ENCODE results near the gene TCAP. TPM values are rescaled to one million over a fixed set of nuclear protein-coding genes. Genes with fewer than 3 reads are reported as not detected.

TCAP gene
- total RNA-seq, 1 donor from 2014 or later = 0.64 TPM

DNA sequence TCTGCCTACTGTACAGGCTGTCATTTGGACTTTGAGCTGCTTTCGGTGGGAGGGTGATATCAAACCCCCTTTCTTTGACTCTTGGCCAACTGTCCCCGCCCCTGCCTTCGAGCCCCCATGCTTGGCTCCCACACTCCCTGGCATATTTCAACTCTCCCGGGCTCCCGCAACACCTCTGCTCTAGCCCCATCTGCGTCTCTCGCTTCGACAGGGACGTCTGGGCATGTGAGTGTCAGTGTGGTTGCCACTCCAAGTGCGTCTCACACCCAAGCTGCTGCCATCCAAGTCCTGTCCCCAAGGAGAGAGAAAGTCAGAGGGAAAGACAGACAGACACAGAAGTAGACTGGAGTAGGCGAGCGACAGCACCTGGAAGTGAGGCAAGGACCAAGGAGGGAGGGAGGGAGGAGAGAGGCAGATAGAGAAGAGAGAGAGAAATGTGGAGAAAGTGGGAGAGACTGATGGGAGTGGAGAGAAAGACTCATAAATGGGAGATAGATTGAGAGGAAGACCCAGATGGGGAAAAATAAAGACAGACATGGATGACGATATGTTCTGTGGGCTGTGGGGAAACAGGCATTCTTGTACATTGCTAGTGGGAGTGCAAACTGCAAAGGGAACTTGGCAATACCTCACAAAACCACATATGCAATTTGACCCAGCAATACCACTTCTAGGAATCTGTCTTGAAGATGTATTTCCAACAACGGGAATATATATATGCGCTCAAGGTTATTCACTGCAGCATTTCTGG is 16.4 kb upstream of the TCAP start:
- DNase-seq (ENCODE audit: low spot score) = no peak

DNA sequence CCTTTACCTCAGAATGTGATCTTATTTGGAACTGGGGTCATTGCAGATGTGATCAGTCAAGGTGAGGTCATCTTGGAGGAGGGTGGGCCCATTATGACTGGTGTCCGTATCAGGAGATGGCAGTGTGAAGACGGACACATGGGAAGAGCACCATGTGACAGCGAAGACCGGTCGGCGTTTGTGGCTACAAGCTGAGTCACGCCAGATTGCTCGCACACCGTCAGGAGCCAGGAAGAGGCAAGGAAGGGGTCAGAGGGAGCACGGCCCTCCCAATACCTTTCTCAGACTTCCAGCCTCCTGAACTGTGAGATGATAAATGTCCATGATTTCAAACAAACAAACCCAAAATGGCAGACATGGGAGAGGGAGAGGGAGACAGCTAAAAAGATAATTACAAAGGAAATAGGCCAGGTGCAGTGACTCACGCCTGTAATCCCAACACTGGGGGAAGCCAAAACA is 15.0 kb upstream of the TCAP start:
- no peak for DNase-seq (ENCODE audit: low spot score)

DNA sequence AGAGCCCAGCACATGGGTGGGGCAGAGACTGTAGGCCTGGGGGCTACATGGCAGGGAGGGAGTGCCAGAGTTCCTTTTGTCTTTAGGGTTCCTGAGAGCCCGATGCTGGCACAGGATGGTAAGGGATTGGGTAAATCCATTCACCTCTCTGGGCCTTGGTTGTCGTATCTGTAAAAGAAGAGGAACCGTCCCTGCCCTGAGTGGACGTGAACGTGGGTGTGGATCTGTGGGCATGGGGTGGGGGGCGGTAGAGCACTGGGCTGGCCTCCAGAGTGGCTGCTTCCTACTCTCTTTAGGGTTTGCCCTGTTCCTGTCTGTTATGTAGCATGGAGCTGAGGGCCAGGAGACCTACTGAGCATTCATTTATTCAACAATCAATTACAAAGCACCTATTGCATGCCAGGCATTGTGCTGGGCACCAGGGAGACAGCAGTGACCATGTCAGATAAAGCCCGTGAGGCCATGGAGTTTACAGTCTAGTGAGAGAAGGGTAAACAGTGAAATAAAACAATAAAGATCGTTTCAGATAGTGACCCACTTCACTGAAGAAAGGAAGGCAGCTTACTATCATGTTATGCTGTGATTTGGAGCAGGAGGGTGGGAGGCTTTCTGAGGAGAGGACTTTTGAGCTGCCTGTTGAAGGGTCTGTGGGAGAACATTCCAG is 13.1 kb upstream of the TCAP start:
- no peak for DNase-seq (ENCODE audit: low spot score)

DNA sequence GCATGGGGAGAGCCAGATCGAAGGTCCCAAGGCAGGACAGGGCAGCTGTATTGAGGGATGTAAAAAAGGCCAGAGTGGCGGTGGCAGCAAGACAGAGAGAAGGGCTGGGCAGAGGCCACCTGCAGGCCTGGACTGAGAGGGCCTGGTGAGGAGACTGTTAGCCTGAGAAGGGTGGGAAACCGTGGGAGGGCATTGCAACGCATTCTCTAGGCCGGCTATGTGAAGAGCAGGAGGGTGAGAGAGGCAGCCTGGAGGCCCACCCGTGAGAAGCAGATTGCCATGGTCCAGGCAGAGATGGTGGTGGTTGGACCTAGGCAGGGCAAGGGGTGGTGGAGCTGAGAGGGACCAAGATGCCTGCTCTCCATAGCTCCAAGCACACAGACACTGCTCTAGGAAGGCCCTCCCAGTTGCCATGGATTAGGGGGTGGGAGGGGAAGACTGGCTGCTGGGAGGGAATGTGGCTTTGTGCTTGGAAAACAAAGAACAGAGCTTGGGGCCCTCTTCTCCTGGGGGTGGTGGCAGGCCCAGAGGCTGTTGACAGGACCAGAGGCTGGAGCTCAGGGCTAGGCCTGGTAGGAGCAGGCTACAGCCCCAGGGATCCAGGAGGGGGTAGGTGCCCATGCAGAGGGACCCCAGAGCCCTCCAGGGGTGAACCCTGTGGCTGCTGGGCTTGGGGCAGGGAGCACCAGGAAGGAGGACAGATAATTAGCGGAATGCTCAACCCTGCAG is 12.4 kb upstream of the TCAP start:
- no peak for DNase-seq (ENCODE audit: low spot score)

DNA sequence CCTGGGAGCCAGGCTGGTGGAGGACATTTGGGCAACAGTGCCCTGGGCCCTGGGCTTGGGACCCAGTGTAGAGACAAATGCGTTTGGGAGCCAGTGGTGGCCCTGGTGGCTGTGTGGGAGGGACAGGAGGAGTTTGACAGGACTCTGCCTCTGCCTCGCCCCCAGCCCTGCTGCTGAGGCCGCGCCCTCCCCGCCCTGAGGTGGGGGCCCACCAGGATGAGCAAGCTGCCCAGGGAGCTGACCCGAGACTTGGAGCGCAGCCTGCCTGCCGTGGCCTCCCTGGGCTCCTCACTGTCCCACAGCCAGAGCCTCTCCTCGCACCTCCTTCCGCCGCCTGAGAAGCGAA is 11.9 kb upstream of the TCAP start:
- DNase-seq (ENCODE audit: low spot score) = no peak

DNA sequence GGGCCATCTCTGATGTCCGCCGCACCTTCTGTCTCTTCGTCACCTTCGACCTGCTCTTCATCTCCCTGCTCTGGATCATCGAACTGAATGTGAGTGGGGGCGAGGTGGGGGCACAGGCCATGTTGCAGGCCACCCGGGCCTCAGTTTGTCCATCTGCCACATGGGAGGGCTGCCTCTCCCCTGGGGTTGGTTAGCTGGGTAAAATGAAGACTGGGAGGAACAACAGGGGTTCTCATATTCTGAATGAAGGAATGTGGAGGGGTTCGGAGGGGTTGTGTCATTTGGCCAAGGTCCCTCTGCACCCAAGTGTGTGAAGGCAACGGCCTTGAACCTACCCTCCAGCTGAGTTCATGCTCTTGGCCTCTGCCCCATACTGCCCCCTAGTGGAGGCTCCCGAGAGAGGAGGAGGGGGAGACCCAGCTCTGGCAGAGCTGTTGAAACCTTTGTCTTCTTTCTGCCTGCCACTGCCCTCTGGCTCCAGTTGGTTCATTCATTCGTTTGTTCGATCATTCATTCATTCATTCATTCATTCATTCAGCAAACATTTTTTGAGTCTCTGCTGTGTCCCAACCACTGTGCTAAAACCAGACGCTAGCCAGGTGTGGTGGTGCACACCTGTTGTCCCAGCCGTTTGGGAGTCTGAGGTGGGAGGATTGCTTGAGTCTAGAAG is 11.4 kb upstream of the TCAP start:
- no peak for DNase-seq (ENCODE audit: low spot score)

DNA sequence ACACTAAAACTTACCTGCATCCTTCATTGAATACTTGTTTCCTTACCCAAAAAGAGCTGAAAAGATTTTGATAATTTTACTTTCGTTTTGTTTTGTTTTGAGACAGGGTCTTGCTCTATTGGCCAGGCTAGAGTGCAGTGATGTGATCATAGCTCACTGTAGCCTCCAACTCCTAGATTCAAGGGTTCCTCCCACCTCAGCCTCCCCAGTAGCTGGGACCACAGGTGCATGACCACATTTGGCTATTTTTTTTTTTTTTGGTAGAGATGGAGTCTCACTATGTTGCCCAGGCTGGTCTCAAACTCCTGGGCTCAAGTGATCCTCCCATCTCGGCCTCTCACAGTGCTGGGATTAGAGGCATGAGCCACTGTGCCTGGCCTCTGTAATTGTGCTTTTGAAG is 10.0 kb upstream of the TCAP start:
- DNase-seq (ENCODE audit: low spot score) = no peak

DNA sequence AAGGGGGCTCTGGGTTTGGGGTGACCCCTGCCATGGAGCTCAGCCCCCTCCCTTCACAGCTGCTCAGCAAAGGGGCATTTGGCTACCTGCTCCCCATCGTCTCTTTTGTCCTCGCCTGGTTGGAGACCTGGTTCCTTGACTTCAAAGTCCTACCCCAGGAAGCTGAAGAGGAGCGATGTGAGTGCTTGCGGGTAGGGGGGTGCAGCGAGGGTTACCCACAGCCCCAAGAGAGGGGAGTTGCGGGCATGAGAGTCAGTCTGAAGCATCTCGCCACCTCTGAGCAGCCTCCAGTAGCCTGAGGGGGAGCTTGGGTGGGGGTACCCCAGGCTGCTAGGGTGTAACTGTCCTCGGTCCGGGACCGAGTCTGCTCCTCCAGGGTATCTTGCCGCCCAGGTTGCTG is 6.8 kb upstream of the TCAP start:
- DNase-seq (ENCODE audit: low spot score) = no peak

DNA sequence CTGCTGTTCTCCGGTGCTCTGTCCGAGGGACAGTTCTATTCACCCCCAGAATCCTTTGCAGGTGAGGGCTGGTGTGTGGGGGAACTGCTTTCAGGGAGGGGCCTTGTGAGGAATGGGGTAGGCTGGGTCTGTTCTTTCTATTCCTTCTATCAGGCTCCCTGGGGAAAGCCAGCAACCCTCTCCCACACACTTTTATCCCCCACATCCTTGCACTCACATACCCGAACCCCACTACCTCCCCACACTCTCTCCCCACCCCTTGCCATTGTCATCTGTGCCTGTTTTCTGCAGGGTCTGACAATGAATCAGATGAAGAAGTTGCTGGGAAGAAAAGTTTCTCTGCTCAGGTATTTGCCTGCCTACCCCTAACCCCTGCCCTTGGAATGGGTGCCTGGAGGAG is 6.4 kb upstream of the TCAP start:
- DNase-seq (ENCODE audit: low spot score) = no peak

DNA sequence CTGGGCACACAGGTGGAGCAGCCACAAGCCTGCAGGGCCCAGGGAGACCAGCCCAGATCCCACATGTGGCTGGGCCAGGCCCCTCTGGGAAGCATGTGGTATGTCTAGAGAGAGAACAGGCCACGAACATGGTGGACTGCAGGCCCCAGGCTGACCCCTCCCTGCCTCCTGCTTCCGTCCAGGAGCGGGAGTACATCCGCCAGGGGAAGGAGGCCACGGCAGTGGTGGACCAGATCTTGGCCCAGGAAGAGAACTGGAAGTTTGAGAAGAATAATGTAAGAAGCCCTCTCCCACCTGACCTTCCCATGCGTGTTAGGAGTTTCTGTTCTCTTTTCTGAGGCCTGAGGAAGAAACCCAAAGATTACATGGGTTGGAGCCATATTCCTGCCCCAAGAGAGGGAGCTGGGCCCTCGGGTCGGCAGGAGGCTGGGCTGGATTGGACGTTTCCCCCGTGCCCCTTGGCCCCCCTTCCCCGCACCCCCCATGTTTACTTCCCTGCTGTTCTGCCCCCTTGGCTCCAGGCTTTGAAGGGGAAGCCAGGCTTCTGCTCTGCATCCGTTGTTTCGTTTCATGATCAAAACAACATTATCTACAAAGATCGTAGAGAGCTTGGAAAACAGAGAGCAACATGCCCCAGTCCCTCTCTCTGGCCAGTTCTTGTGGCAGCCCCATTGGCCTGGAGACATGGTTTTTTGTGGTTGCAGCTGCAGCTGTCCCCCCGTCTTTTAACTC is 5.7 kb upstream of the TCAP start:
- DNase-seq (ENCODE audit: low spot score) = no peak

DNA sequence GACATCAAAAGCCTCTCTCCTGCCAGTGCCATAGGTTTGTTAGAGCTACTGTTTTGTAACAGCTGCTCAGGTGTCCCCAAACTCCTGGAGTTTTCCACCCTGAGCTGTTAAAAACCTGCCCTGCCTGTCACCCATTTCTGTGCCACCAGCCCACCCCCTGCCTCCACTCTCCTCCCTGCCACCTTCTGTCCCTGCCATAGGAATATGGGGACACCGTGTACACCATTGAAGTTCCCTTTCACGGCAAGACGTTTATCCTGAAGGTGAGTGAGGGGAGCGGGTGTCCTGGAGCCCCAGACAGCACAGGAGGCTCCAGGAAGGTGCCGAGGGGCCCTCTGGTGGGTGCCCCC is 5.2 kb upstream of the TCAP start:
- no peak for DNase-seq (ENCODE audit: low spot score)

DNA sequence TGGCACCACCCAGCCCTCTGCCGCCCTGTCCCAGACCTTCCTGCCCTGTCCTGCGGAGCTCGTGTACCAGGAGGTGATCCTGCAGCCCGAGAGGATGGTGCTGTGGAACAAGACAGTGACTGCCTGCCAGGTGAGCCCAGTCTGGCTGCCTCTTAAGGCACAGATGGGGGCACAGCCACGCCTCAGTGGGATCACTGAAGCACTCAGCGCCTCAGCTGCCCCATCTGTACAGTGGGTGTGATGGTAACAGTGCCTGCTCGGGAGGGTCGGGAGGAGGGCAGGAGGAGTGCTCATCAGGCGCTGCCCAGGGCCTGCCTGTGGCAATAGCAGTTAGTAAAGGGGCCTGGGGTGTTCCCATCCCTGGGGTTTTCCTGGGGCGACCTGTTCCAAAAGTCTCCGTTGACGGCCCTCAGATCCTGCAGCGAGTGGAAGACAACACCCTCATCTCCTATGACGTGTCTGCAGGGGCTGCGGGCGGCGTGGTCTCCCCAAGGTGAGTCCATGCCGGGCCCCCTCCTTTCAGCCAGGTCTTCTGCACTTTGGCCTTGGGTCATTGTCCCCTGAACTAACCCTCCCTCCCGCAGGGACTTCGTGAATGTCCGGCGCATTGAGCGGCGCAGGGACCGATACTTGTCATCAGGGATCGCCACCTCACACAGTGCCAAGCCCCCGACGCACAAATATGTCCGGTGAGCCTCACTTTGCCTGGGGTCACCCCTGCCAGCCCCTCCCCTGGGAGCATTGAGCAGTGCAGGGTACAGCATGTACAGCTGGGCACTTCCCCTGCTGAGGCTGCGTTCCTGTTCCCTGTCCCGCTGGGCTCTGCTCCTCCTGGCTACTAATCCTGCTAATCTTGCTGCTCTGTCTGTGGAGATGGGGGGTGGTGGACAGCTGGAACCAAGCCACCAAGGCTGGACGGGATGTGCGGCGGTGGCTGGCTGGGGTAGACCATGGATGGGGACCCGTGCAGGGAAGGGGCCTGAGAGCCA is 4.5 kb upstream of the TCAP start:
- DNase-seq (ENCODE audit: low spot score) = no peak

DNA sequence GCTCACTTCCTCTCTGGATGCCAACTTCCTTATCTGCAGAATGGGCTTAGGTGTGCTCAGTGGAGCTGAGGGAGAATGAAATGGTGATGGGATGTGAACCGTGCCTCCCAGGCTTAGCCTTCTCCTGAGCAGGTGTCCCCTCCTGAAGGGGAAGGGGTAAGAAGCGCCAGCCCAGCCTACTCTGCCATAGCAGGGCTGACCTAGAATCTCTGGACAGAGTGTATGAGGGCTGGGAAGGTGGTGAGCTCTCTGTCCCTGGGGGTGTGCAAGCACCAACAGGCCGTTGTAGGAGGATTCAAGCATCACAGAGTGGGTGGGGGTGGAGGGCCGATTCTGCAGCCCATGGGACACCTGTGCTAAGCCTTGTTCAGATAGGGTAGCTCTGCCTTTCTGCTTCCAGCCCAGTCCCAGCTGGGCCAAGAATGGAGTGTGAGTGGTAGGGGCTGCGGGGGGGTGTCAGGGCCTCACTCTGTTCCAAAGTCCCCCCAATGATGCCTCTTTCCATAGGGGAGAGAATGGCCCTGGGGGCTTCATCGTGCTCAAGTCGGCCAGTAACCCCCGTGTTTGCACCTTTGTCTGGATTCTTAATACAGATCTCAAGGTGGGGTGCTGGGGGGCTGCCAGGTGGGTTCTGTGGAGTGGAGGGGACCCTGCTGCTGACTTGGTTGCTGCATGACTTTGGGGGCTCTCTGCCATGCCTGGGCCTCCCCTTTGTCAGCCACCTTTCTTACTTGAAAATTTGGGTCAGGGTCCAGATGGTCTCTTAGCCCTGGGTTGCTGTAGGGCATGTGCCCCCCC is 3.2 kb upstream of the TCAP start:
- no peak for DNase-seq (ENCODE audit: low spot score)

DNA sequence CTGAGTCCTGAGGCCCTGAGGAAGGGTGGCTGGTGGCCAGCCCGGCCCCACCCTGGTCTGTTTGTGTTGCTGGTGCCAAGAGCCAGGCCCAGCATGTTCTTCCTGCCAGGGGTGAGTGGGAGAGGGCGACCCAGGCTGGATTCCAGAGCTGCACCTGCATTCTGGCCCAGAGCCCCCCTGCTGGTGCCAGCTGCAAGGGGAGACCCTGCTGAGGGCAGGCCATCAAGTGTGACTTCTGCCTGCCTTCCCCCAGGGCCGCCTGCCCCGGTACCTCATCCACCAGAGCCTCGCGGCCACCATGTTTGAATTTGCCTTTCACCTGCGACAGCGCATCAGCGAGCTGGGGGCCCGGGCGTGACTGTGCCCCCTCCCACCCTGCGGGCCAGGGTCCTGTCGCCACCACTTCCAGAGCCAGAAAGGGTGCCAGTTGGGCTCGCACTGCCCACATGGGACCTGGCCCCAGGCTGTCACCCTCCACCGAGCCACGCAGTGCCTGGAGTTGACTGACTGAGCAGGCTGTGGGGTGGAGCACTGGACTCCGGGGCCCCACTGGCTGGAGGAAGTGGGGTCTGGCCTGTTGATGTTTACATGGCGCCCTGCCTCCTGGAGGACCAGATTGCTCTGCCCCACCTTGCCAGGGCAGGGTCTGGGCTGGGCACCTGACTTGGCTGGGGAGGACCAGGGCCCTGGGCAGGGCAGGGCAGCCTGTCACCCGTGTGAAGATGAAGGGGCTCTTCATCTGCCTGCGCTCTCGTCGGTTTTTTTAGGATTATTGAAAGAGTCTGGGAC is 2.4 kb upstream of the TCAP start:
- no peak for DNase-seq (ENCODE audit: low spot score)

DNA sequence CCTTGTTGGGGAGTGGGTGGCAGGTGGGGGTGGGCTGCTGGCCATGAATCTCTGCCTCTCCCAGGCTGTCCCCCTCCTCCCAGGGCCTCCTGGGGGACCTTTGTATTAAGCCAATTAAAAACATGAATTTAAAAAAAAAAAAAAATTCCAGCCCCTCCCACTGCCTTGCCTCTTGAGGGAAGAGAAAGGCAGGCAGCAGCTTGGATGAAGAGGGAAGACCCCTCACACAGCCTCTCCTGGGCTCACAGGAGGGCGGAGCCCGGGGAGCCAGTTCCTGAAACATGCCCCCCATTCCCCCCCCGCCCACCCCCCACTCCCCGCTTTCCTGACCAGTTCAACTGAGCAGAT is 1.8 kb upstream of the TCAP start:
- DNase-seq (ENCODE audit: low spot score) = no peak

DNA sequence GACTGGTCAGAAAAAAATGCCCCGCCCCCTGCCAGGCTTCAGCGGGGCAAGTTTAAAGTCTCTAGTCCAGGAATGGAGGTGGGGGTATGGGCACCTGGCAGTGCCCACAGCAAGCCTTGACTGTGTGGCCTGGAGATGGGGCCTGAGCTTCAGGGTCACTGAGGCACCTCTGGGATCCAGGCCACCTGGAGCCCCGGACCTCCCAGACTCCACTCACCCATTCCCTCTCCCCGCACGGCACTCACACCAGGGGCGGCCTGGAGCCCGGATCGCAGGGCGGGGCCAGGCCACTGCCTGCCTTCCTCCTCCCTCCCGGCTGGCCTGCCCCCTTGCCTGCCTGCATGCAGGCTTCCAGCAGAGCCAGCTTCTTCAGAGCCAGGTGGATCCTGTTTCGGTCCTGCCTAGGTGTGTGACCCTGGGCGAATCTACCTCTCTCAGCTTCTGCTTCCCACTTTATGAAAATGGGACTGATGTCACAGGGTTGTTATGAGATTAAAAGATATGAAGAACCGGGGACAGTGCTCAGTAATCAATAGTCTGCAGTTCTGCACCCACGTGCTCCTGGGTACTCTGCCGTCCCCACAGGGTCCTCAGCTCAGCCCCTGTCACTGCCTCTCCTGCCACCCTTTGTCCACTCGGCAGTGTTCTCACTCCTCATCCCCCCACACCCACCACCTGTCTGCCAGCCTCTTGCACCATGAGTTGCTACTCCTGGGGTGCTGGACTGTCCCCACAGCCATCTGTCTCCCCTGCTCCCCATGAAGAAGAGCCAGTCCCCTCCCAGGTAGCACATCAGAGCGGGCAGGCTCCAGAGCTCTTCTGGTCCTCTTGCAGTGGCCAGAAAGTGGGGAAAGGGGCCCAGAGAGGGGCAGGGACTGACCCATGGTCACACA is 1.2 kb upstream of the TCAP start:
- no peak for DNase-seq (ENCODE audit: low spot score)

DNA sequence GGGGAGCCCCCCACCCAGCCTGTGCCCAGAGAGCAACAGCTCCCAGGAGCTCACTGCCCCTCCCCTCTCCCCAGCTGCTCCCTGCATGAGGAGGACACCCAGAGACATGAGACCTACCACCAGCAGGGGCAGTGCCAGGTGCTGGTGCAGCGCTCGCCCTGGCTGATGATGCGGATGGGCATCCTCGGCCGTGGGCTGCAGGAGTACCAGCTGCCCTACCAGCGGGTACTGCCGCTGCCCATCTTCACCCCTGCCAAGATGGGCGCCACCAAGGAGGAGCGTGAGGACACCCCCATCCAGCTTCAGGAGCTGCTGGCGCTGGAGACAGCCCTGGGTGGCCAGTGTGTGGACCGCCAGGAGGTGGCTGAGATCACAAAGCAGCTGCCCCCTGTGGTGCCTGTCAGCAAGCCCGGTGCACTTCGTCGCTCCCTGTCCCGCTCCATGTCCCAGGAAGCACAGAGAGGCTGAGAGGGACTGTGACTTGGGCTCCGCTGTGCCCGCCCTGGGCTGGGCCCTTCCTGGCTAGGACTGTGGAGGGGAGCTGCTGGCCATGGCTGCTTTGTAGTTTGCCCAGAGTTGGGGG is 584 bp downstream of the TCAP start:
- DNase-seq (ENCODE audit: low spot score) = no peak
